Skeletal muscle tissue (tissue), 4 donors: ENCODE measurements around the gene LRRC55. TPM values are rescaled to one million over a fixed set of nuclear protein-coding genes. Genes with fewer than 3 reads are reported as not detected.

Experiments used
- H3K27ac ChIP-seq: one replicate; pipeline ENCODE4 v1.7.0; 2013; ENCODE audit warnings: mild to moderate bottlenecking, low read depth, low read length, inconsistent platforms
- H3K27me3 ChIP-seq, 3 donors: one replicate each; pipeline ENCODE4 v1.7.0; 2013; ENCODE audit warnings: low read length in 3 of 3; ENCODE audit not compliant: control insufficient read depth in 3 of 3, insufficient read depth in 3 of 3
- H3K36me3 ChIP-seq, 3 donors: one replicate each; pipeline ENCODE4 v1.7.0; 2013; ENCODE audit warnings: low read length in 3 of 3; ENCODE audit not compliant: control insufficient read depth in 3 of 3, insufficient read depth in 3 of 3
- H3K4me1 ChIP-seq, 3 donors: one replicate each; pipeline ENCODE4 v1.7.0; 2013; ENCODE audit warnings: low read length in 3 of 3, mild to moderate bottlenecking in 3 of 3; ENCODE audit not compliant: control insufficient read depth in 3 of 3, insufficient read depth in 3 of 3
- H3K4me3 ChIP-seq, 3 donors: one replicate each; pipeline ENCODE4 v1.7.0; 2013; ENCODE audit warnings: low read length in 3 of 3
- H3K9ac ChIP-seq, 3 donors: one replicate each; pipeline ENCODE4 v1.7.0; 2013; ENCODE audit warnings: low read length in 3 of 3, mild to moderate bottlenecking in 3 of 3, moderate library complexity in 2 of 3, low read depth in 1 of 3
- H3K9me3 ChIP-seq, 3 donors: one replicate each; pipeline ENCODE4 v1.7.0; 2013; ENCODE audit warnings: low read length in 3 of 3; ENCODE audit not compliant: control insufficient read depth in 3 of 3
- total RNA-seq: library from RNA; depleted of rRNA; stranded (reverse); fragments of >200 nt; gene quantifications from one replicate; pipeline ENCODE4 v1.2.3, GENCODE V29; 2014
- donor health status: Osteomylitis.

Gene LRRC55
- total RNA-seq, 1 donor from 2014 or later, result under 0.01 TPM

- Histone ChIP-seq H3K9ac (no peak overlapping the region), H3K27ac (peak overlapping the region; percentile 34), H3K4me3 (peak overlapping the region in 1 of 3 donors; percentile 17), H3K9me3 (no peaks in the 10 kb centered on the region), H3K36me3 (no peaks in the 10 kb centered on the region), H3K4me1 (peaks cover 7 to 17% (median 9%) of the 10 kb centered on the region in 3 donors), H3K27me3 (peaks cover 0 to 3% (median 0%) of the 10 kb centered on the region in 3 donors)
Observed at GRCh38 chr11:57213342-57214097, 31.8 kb downstream of the LRRC55 start.

- peaks cover 0 to 3% (median 0%) of the 10 kb centered on the region in 3 donors for H3K27me3 ChIP-seq
- H3K9me3 ChIP-seq, result no peaks in the 10 kb centered on the region
- H3K4me1 ChIP-seq, result peaks cover 6 to 17% (median 7%) of the 10 kb centered on the region in 3 donors
- H3K4me3 ChIP-seq, result no peak overlapping the region
- no peak overlapping the region for H3K9ac ChIP-seq
- H3K36me3 ChIP-seq, result no peaks in the 10 kb centered on the region
- no peak overlapping the region for H3K27ac ChIP-seq
Observed at GRCh38 chr11:57214098-57214417, 32.3 kb downstream of the LRRC55 start.

- H3K4me3 ChIP-seq, result no peak overlapping the region
- no peaks in the 10 kb centered on the region for H3K36me3 ChIP-seq
- no peak overlapping the region for H3K9ac ChIP-seq
- H3K27ac ChIP-seq, result no peak overlapping the region
- peaks cover 7 to 21% (median 10%) of the 10 kb centered on the region in 3 donors for H3K4me1 ChIP-seq
- peaks cover 0 to 3% (median 0%) of the 10 kb centered on the region in 3 donors for H3K27me3 ChIP-seq
- no peaks in the 10 kb centered on the region for H3K9me3 ChIP-seq
Observed at GRCh38 chr11:57214494-57214893, 32.7 kb downstream of the LRRC55 start.

GRCh38 chr11:57216463-57216862 is 34.7 kb downstream of the LRRC55 start:
- Histone ChIP-seq H3K9ac (no peak overlapping the region), H3K27me3 (peaks cover 0 to 3% (median 0%) of the 10 kb centered on the region in 3 donors), H3K27ac (no peak overlapping the region), H3K9me3 (no peaks in the 10 kb centered on the region), H3K4me1 (peaks cover 7 to 20% (median 11%) of the 10 kb centered on the region in 3 donors), H3K4me3 (no peak overlapping the region), H3K36me3 (no peaks in the 10 kb centered on the region)

- H3K27me3 ChIP-seq, result peaks cover 0 to 3% (median 0%) of the 10 kb centered on the region in 3 donors
- H3K9ac ChIP-seq, result no peak overlapping the region
- no peak overlapping the region for H3K4me3 ChIP-seq
- no peaks in the 10 kb centered on the region for H3K36me3 ChIP-seq
- H3K27ac ChIP-seq, result no peak overlapping the region
- H3K9me3 ChIP-seq, result no peaks in the 10 kb centered on the region
- peaks cover 7 to 25% (median 11%) of the 10 kb centered on the region in 3 donors for H3K4me1 ChIP-seq
Observed at GRCh38 chr11:57217053-57217452, 35.3 kb downstream of the LRRC55 start.

GRCh38 chr11:57219021-57219627 is 37.4 kb downstream of the LRRC55 start:
- H3K36me3 ChIP-seq, result no peaks in the 10 kb centered on the region
- no peak overlapping the region for H3K9ac ChIP-seq
- H3K27me3 ChIP-seq, result peaks cover 0 to 3% (median 0%) of the 10 kb centered on the region in 3 donors
- H3K4me3 ChIP-seq, result no peak overlapping the region
- H3K4me1 ChIP-seq, result peaks cover 4 to 16% (median 8%) of the 10 kb centered on the region in 3 donors
- H3K27ac ChIP-seq, result peak overlapping the region; percentile 8
- H3K9me3 ChIP-seq, result no peaks in the 10 kb centered on the region

- Histone ChIP-seq H3K27ac (no peak overlapping the region), H3K9me3 (no peaks in the 10 kb centered on the region), H3K4me3 (no peak overlapping the region), H3K36me3 (no peaks in the 10 kb centered on the region), H3K27me3 (no peaks in the 10 kb centered on the region), H3K9ac (no peak overlapping the region), H3K4me1 (peaks cover 0 to 10% (median 6%) of the 10 kb centered on the region in 3 donors)
Observed at GRCh38 chr11:57222239-57222638, 40.5 kb downstream of the LRRC55 start.

- H3K4me1 ChIP-seq, result peaks cover 0 to 10% (median 6%) of the 10 kb centered on the region in 3 donors
- no peaks in the 10 kb centered on the region for H3K36me3 ChIP-seq
- no peak overlapping the region for H3K27ac ChIP-seq
- H3K27me3 ChIP-seq, result no peaks in the 10 kb centered on the region
- no peak overlapping the region for H3K9ac ChIP-seq
- no peak overlapping the region for H3K4me3 ChIP-seq
- no peaks in the 10 kb centered on the region for H3K9me3 ChIP-seq
Observed at GRCh38 chr11:57223601-57224000, 41.8 kb downstream of the LRRC55 start.

- peaks cover 0 to 4% (median 0%) of the 10 kb centered on the region in 3 donors for H3K27me3 ChIP-seq
- H3K9me3 ChIP-seq, result no peaks in the 10 kb centered on the region
- no peak overlapping the region for H3K9ac ChIP-seq
- no peak overlapping the region for H3K4me3 ChIP-seq
- H3K4me1 ChIP-seq, result peaks cover 0 to 10% (median 5%) of the 10 kb centered on the region in 3 donors
- no peak overlapping the region for H3K27ac ChIP-seq
- no peaks in the 10 kb centered on the region for H3K36me3 ChIP-seq
Observed at GRCh38 chr11:57224128-57224527, 42.4 kb downstream of the LRRC55 start.

GRCh38 chr11:57224537-57224936 is 42.8 kb downstream of the LRRC55 start:
- Histone ChIP-seq H3K27ac (no peak overlapping the region), H3K36me3 (no peaks in the 10 kb centered on the region), H3K4me1 (peaks cover 0 to 6% (median under 1%) of the 10 kb centered on the region in 3 donors), H3K9ac (no peak overlapping the region), H3K4me3 (no peak overlapping the region), H3K9me3 (no peaks in the 10 kb centered on the region), H3K27me3 (peaks cover 0 to 4% (median 0%) of the 10 kb centered on the region in 3 donors)
